AG09309 (cell line): Measurements from ENCODE around the gene SLC13A2.
"Not testable (repeated sequence)": the region's sequence is repeated elsewhere in the genome, so short reads cannot be mapped to it uniquely, and the experiment has no call there.

Source experiments
- DNase-seq: peaks from one replicate; pipeline ENCODE4 v3.0.0-alpha.2; 2010; ENCODE audit warnings: low read depth
- H3K4me3 ChIP-seq: 2 replicates; pipeline ENCODE4 v1.5.1; 2011; ENCODE audit warnings: mild to moderate bottlenecking, low read depth, low read length, moderate library complexity; ENCODE audit not compliant: control insufficient read depth
- TF ChIP-seq, protein P1 (sequence below): IDR thresholded peaks from 2 replicates; pipeline ENCODE4 v1.5.1; 2011; ENCODE audit warnings: mild to moderate bottlenecking, low read depth, low read length, inconsistent platforms; ENCODE audit not compliant: insufficient read depth, control insufficient read depth; ENCODE audit errors: missing control alignments

Gene SLC13A2

GRCh38 chr17:28446716-28447395 is 26.6 kb upstream of the SLC13A2 start:
- no peak overlapping the region for H3K4me3 ChIP-seq
- no peak for DNase-seq
- TF ChIP-seq, protein P1, sequence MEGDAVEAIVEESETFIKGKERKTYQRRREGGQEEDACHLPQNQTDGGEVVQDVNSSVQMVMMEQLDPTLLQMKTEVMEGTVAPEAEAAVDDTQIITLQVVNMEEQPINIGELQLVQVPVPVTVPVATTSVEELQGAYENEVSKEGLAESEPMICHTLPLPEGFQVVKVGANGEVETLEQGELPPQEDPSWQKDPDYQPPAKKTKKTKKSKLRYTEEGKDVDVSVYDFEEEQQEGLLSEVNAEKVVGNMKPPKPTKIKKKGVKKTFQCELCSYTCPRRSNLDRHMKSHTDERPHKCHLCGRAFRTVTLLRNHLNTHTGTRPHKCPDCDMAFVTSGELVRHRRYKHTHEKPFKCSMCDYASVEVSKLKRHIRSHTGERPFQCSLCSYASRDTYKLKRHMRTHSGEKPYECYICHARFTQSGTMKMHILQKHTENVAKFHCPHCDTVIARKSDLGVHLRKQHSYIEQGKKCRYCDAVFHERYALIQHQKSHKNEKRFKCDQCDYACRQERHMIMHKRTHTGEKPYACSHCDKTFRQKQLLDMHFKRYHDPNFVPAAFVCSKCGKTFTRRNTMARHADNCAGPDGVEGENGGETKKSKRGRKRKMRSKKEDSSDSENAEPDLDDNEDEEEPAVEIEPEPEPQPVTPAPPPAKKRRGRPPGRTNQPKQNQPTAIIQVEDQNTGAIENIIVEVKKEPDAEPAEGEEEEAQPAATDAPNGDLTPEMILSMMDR = no peak

- no peak overlapping the region for H3K4me3 ChIP-seq
- TF ChIP-seq, protein P1 = no peak
- DNase-seq = no peak
These were observed 26.1 kb upstream of the SLC13A2 start for GRCh38 chr17:28447396-28447760.

DNA sequence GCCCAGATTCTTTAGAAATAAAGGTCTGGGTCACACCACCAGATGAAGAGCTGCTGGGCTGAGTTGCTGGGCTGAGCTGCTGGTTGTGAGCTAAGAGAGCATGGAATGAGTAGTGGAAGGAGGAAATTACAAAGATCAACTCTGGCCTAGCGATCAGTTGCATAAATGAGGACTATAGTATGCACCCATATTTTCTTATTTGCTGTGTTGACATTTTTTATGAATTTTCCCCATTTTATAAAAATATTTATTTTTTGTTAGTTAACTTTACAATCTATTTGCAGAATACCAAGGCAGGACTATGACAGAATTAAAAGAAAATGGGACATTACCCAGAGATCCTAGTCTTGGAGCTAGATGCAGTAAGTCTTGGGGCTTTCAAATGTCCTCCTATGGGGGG is 23.6 kb upstream of the SLC13A2 start:
- DNase-seq = no peak
- no peak overlapping the region for H3K4me3 ChIP-seq
- TF ChIP-seq, protein P1 = no peak

DNA sequence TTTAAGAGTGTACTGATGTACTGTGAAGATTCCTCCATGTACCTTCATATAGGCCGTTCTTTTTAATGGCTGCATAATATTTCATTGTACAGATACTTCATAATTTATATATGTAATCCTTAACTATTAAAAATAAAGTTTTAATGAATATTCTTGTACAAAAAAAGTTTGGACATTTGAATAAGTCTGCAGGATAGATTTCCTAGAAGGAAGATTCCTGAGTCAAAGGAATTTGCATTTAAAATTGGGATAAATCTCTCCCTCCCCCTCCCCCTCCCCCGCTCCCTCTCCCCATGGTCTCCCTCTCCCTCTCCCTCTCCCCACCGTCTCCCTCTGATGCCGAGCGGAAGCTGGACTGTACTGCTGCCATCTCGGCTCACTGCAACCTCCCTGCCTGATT is 15.6 kb upstream of the SLC13A2 start:
- TF ChIP-seq, protein P1 = no peak
- no peak for DNase-seq
- H3K4me3 ChIP-seq = no peak overlapping the region

- DNase-seq, H3K4me3 ChIP-seq: not testable (repeated sequence)
These were observed 14.6 kb upstream of the SLC13A2 start for GRCh38 chr17:28458881-28459280.

DNA sequence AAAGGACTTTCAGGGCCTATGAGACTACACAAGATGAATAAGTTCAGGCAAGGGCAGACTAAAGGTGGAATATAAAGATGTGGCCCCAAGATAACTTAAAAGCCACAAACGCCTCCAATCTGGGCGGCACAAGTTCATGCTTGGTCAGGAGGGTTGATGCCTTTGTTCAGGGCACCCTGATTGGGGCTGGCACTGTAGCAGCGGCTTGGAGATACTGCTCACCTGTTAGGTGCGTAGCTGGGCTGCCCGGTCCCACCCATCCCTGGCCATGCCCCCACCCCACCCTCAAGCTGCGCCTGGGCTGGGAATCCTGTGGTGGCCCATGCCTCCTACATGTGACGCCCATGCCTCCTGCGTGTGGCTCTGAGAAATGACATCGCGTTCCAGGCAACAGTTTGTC is 12.5 kb upstream of the SLC13A2 start:
- TF ChIP-seq, protein P1 = no peak
- DNase-seq = no peak
- no peak overlapping the region for H3K4me3 ChIP-seq

DNA sequence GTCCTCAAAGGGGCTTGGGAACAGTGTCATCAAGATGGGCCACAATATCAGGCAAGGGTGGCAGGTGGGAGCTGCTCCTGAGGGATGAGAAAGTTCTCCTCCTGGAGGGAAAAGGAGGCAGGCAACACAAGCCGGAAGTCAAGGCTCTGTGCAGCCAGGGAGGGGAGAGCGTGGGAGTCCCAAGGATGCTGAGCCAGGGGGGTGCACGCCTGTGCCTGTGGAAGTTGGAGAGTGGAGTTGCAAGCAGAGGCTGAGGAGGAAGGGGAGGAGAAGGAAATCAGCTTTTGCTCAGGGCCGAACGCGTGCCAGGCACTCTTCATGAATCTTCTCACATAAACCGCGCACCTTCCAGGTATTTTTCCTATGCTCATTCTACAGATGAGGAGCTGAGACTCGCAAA is 7.4 kb upstream of the SLC13A2 start:
- DNase-seq = no peak
- no peak overlapping the region for H3K4me3 ChIP-seq
- TF ChIP-seq, protein P1 = no peak
